ENCODE results near the gene FALEC.

FALEC gene

GRCh38 chr1:150515328-150516049 is at the start of gene FALEC:
Gene FALEC (plus strand): TSS chr1:150515752.
- peak; percentile 91 for DNase-seq

GRCh38 chr1:150466964-150467363 is 48.6 kb upstream of the FALEC start:
- no peak for DNase-seq

DNA sequence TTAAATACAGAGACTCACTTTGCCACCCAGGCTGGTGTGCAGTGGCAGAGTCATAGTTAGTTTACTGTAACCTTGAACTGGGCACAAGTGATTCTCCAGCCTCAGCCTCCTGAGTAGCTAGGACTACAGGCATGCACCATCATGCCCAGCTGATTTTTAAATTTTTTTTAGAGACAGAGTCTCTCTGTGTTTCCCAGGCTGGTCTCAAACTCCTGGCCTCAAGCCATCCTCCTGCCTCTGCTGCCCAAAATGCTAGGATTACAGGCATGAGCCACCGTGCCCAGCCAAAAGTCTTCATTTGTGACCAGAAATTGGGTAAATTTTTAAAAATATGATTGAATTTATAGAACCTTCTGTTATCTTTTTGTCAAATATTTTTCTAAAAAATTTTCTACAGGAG is 46.3 kb upstream of the FALEC start:
- no peak for DNase-seq

DNA sequence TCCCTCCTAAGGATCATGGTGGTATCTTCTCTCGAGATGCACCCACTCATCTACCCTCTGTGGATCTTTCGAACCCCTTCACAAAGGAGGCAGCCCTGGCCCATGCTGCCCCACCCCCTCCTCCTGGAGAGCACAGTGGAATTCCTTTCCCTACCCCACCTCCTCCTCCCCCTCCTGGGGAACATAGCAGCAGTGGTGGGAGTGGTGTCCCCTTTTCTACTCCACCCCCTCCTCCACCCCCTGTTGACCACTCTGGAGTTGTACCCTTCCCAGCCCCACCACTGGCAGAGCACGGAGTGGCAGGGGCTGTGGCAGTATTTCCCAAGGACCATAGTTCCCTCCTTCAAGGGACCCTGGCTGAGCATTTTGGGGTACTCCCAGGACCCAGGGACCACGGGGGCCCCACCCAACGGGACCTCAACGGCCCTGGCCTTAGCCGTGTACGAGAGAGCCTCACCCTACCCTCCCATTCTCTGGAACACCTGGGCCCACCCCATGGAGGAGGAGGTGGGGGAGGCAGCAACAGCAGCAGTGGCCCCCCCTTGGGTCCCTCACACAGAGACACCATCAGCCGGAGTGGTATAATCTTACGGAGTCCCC is 42.9 kb upstream of the FALEC start:
- DNase-seq = no peak

DNA sequence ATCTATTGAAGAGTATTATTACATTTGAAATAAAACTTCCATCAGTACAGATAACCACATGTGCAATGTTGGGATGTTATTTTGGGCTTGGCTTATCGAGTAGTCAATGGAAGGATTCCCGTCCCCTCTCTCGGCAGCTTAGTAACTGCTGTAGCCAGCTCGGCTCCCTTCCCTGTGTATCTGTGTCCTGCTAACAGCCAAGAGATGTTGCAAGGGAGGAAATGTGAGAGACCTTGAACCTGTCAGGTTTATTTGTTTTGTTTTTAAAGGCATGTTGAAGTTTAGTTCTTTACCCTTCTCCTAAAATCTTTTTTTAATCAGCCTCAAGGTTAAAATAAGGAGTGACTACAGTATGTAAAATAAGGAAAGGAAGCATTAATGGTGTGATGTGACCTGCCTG is 41.9 kb upstream of the FALEC start:
- DNase-seq = no peak

GRCh38 chr1:150474869-150475268 is 40.7 kb upstream of the FALEC start:
- no peak for DNase-seq

DNA sequence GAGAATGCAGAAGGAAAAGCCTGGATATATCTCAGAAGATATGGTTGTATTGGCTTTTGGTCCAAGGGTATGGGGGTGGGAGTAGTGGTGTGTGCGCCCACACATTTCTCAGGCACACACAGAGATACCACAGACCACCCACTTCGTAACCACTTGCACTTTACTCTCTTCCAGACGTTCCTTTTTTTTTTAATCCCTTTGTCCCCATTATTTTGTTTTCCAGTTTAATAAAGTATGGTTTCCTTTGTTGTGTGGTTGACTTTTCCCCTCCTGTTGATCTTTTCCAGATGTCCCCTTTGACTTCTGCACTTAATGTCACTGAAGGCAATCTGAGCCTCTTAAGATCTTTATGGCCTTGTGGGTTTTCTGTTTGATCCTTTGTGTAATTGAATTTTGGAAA is 38.8 kb upstream of the FALEC start:
- no peak for DNase-seq

DNA sequence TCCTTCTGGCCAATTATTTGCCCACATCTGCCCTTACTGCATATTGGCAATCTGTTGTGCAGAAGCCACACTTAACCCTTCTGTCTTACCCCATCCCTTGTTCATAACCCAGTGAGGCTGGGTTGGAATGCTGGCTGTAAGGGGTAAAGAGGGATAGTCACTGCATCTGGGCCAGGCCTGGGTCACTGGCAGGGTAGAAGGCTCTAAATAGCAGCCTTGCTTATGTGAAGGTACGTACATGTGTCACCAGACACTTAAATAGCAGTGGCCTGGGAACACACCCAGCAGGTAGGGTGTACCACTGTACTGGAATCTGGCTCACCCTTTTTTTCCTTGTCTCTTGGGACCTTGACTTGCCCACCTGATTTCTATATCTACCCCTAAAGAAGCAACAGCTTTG is 38.2 kb upstream of the FALEC start:
- no peak for DNase-seq

GRCh38 chr1:150477733-150478132 is 37.8 kb upstream of the FALEC start:
- DNase-seq = no peak

DNA sequence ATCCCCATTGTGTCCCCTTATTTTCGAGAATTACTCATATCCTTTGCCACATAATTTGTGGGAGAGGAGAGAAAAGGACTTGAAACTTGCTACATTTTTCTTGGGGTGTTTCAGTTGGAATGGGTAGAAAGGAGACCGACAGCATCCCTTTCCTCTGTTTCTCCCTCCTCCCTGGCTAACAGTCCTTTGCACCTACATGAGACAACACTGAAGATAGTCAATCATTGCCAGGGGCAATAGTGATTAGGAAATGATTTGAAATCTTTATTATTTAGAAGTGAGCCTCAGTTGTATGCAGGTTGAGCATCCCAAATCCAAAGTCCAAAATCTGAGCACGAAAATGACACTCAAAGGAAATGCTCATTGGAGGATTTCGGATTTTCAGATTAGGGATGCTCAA is 36.2 kb upstream of the FALEC start:
- no peak for DNase-seq

DNA sequence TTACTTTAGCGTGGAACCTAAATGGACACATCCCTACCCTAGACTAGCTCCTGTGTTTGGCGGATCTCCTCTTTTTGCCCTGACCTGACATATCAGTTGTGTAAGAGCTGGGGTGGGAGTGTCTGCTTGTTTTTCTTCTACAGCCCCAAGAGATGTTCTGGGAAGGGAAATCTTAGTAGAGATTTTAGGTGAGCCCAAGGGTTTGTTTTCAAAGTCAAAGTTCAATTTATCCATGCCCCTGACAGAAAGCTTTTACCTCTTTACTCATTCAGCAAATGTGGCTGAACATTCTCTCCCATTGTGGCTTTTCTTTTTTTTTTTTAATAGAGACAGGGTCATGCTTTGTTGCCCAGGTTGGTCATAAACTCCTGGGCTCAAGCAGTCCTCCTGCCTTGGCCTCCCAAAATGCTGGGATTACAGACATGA is 35.6 kb upstream of the FALEC start:
- no peak for DNase-seq

- no peak for DNase-seq
Measured at GRCh38 chr1:150484431-150484830, 31.1 kb upstream of the FALEC start.

- no peak for DNase-seq
Measured at GRCh38 chr1:150484861-150485260, 30.7 kb upstream of the FALEC start.

DNA sequence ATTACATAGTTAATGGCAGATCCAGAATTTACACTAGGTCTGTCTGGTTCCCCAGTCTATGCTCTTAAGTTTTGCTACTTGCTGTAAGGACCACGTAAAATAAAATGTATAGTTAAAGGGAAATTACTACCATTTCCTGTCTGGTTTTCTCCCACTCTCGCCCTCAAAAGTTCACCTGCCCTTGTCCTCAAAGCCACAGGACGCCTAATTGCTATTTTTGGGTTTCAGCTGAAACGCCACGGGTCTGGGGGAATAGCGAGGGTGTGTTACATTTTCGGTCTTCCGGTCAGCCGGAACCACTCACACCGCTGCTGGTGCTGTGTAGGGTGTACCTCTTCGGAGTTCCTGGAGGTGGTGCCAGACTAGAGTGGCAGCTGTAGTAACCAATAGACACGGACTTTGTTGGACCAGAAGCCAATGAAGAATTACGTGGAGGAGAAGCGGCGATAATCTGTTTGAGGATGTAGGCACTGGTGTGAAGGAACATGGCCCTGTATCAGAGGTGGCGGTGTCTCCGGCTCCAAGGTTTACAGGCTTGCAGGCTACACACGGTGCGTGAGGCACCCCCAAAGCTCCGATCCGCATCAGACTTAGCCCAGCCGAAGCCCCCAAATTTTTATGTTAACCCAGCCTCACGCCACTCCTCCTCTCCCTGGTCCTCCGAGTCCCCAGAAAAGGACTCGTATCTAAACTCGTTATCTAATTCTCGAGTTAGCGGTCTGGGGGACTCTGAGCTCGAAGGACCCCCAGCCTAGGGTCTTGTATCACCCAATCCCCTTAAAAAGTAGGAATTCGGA is 28.4 kb upstream of the FALEC start, which contains the start of gene TARS2:
Gene TARS2, plus strand, starts transcription at position 454 of the 797 bp plus-strand sequence. Its CDS starts 32 bp downstream, at position 486.
- peak; percentile 87 for DNase-seq

- no peak for DNase-seq
Measured at GRCh38 chr1:150487763-150488115, 27.8 kb upstream of the FALEC start.

GRCh38 chr1:150493175-150493574 is 22.4 kb upstream of the FALEC start:
- DNase-seq = no peak

DNA sequence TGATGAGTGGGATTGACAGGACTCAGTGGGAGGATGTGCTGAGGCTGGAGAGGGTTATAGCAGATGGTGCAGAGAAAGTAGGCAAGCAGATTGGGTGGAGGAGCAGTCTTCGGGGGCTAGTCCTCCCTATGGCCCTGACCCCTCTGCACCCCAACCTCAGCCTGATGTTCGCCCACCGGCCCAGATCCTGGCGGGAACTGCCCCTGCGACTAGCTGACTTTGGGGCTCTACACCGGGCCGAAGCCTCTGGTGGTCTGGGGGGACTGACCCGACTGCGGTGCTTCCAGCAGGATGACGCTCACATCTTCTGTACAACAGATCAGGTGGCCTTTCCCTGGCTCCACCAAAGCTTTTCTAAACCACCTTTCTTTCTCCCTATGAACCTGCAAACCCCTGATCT is 17.2 kb upstream of the FALEC start:
- DNase-seq = no peak

- no peak for DNase-seq
Measured at GRCh38 chr1:150505431-150505830, 10.1 kb upstream of the FALEC start.

GRCh38 chr1:150507912-150508864 is 7.4 kb upstream of the FALEC start, which contains the start of gene ECM1:
Gene ECM1 (plus strand): TSS chr1:150508109. CDS start chr1:150508210, 101 bp downstream.
- no peak for DNase-seq

DNA sequence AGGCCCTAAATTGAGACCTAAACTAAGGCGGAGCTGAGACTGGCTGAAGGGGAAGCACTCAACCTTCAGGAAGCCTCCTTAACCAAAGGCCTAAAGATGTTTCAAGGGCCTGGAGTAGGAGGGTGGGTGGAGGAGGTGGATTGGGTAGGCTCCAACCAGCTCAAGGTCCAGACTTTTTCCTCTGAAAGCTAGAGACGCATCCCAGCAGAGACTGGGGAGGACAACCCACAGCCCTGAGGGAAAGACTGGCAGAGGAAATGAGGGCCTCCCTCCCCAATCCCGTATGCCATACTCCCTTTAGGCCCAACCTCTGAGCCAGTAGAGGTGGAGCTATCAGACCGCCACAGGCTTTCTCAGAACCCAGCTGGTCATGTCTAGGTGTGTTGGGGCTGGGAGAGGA is 6.6 kb upstream of the FALEC start:
- no peak for DNase-seq

DNA sequence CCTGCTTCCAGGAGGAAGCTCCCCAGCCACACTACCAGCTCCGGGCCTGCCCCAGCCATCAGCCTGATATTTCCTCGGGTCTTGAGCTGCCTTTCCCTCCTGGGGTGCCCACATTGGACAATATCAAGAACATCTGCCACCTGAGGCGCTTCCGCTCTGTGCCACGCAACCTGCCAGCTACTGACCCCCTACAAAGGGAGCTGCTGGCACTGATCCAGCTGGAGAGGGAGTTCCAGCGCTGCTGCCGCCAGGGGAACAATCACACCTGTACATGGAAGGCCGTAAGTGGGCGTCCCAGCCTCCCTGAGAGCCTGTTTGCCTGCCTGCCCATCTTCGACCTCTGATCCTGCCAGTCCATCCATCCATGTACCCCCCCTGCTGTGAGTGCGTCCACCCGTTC is 4.0 kb upstream of the FALEC start:
- no peak for DNase-seq

DNA sequence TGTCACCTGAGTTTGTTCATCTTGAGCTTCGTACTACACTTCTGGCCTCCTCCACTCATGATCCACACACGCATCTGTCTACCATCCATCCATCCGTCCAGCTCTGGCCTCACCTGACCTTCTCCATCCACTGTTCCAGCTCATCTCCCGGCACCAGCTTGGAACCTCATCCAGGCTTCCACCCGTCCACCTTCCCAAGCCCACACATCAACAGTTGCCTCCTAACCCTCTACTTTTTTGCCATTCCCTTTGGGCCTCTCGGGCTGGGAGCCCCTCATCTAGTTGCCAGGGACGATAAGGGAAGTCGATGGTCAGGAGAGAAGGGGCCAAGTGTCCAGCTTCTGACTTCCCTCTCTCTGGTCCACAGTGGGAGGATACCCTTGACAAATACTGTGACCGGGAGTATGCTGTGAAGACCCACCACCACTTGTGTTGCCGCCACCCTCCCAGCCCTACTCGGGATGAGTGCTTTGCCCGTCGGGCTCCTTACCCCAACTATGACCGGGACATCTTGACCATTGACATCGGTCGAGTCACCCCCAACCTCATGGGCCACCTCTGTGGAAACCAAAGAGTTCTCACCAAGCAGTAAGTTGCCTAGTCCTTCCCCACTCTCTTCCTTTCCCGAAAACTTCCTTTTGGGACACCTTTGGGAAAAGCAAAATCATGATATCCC is 3.4 kb upstream of the FALEC start:
- no peak for DNase-seq

All from stimulated activated CD4-positive, alpha-beta T cell treated with anti-CD3 and anti-CD28 coated beads, Interleukin-4, amount 100 ng/mL, for 1 hour (primary cell).